Activated naive CD8-positive, alpha-beta T cell (primary cell): ENCODE measurements around the gene CALU.
A peak's percentile ranks its signal among the peaks of the same experiment; 100 is the strongest.

Experiments used
- H3K27ac Mint-ChIP-seq: one replicate; pipeline ENCODE4 v1.8.0; 2021; ENCODE audit warnings: mixed read lengths
- H3K27me3 Mint-ChIP-seq: one replicate; pipeline ENCODE4 v1.8.0; 2021; ENCODE audit warnings: mixed read lengths
- H3K36me3 Mint-ChIP-seq: one replicate; pipeline ENCODE4 v1.8.0; 2021; ENCODE audit warnings: mixed read lengths
- H3K4me1 Mint-ChIP-seq: one replicate; pipeline ENCODE4 v1.8.0; 2021; ENCODE audit warnings: low read depth, mixed read lengths
- H3K4me3 Mint-ChIP-seq: one replicate; pipeline ENCODE4 v1.8.0; 2021; ENCODE audit warnings: mild to moderate bottlenecking, mixed read lengths
- H3K9me3 Mint-ChIP-seq: one replicate; pipeline ENCODE4 v1.8.0; 2021; ENCODE audit warnings: low read depth, mixed read lengths

Gene CALU

DNA sequence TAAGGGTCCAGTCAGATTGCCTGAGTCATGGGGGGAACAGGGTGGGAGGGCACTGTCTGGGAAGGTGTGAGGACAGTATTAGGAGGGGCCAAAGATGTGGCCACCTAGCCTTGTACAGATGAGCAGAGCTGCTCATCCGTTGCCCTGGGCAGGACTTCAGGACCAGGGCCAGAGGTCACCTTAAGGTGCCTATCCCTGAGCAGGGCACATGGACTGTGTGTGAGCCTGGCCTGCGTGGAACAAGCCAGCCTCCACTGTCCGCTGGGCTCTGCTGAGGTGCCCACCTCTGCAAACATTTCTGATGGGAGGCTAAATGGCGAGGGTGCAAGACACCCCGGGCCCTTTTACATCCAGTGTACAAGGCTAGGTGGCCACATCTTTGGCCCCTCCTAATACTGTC lies 39.8 kb downstream of the CALU start:
- H3K9me3 Mint-ChIP-seq, result peaks cover 6% of the 10 kb centered on the region
- H3K27ac Mint-ChIP-seq, result no peak overlapping the region
- peaks cover 8% of the 10 kb centered on the region for H3K36me3 Mint-ChIP-seq
- no peak overlapping the region for H3K4me3 Mint-ChIP-seq
- H3K27me3 Mint-ChIP-seq, result peaks cover 2% of the 10 kb centered on the region
- H3K4me1 Mint-ChIP-seq, result peaks cover 12% of the 10 kb centered on the region

DNA sequence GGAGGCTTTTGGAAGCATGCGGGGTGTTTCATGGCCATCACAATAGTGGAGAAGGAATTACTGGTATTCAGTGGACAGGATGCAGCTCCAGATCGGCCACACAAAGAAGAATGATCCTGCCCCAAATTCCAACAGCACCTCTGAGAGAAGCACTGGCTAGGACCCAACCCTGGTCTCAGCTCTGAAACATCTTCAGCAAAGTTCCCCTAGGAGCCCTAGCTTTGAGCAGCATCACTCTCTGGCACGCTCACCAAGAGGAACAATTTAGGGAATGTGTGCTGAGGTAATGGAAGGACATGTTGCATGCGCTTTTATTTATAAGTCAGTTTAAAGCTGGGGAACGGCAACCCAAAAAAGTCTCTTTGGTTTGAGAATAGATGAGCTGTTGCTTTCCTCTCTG lies 42.0 kb downstream of the CALU start:
- Mint-ChIP-seq H3K9me3 (peaks cover 6% of the 10 kb centered on the region), H3K27me3 (peaks cover 2% of the 10 kb centered on the region), H3K36me3 (peaks cover 3% of the 10 kb centered on the region), H3K4me1 (peaks cover 12% of the 10 kb centered on the region), H3K27ac (no peak overlapping the region), H3K4me3 (no peak overlapping the region)

DNA sequence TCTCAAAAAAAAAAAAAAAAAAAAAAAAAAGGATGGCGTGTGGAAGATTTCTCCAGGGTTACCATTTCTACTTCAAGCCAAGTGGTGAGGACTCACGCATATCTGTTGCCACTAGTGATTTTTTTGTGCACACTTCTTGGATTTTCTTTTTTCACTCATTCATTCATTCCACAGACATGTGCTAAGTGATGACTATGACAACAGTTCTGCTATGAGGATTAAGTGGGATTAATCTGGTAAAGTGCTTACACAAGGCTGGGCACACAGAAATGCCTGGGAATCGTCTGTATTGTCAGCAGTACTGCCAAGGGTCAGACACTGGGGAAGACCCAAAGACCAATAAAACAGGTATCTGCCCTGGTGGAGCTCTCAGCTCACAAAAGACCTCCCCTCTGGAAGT lies 42.7 kb downstream of the CALU start:
- H3K4me3 Mint-ChIP-seq, result no peak overlapping the region
- peaks cover 6% of the 10 kb centered on the region for H3K9me3 Mint-ChIP-seq
- H3K27me3 Mint-ChIP-seq, result peaks cover 2% of the 10 kb centered on the region

DNA sequence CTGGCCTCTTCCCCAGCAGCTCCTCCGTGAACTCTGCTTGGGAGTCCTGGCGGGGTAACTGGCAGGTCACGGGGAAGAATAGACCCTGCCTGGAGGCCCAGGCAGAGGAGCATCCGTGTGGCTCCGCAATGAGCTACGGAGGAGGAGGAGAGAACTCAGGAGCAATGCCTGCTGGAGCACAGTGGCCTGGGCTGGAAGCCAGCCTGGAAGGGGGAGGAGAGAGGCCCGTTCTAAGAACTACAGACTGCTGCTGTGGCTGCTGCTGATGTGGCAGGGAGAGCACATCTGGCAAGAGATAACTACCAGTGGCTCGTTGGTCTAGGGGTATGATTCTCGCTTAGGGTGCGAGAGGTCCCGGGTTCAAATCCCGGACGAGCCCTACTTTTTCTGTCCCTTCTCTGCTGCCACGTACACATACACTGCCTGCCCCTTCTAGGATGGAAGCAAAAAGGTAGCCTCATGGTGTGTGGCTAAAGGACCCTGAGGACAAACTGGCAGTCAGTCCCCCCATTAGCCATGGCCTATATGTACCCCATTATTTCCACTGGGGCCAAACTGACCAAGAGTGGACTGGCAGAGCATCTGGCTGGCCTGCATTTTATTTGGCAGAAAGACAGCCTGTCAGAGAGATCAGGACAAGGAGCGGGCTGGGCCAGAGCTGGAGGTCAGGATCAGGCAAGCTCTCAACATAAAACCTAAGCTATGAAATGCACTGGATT lies 44.1 kb downstream of the CALU start:
- Mint-ChIP-seq H3K27me3 (no peaks in the 10 kb centered on the region), H3K9me3 (no peaks in the 10 kb centered on the region), H3K4me1 (no peaks in the 10 kb centered on the region), H3K36me3 (no peaks in the 10 kb centered on the region), H3K27ac (no peak overlapping the region), H3K4me3 (no peak overlapping the region)

More for the DNA sequence above, 42.7 kb downstream of the CALU start:
- H3K36me3 Mint-ChIP-seq, result peaks cover 3% of the 10 kb centered on the region
- no peak overlapping the region for H3K27ac Mint-ChIP-seq
- H3K4me1 Mint-ChIP-seq, result peaks cover 10% of the 10 kb centered on the region

DNA sequence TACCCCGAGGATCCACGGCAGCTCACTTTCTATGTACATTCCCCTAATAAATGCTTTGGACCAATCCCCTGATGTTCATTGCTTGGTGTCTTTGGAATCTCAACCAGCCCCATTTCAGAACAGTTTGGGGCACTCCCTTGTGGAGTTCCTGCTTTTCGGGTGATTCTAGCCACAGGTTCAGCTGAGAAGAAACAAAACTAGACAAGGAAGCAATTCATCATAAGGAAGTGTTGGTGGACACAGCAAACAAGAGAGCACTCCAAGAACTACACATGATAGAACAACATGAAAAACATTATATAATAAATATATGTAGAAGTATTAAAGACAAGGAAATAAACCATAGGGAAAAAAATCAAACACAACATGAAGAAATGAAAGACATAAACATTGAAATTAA lies 46.6 kb downstream of the CALU start:
- Mint-ChIP-seq H3K9me3 (no peaks in the 10 kb centered on the region), H3K4me3 (no peak overlapping the region), H3K36me3 (no peaks in the 10 kb centered on the region), H3K4me1 (peaks cover 5% of the 10 kb centered on the region), H3K27ac (no peak overlapping the region), H3K27me3 (no peaks in the 10 kb centered on the region)

DNA sequence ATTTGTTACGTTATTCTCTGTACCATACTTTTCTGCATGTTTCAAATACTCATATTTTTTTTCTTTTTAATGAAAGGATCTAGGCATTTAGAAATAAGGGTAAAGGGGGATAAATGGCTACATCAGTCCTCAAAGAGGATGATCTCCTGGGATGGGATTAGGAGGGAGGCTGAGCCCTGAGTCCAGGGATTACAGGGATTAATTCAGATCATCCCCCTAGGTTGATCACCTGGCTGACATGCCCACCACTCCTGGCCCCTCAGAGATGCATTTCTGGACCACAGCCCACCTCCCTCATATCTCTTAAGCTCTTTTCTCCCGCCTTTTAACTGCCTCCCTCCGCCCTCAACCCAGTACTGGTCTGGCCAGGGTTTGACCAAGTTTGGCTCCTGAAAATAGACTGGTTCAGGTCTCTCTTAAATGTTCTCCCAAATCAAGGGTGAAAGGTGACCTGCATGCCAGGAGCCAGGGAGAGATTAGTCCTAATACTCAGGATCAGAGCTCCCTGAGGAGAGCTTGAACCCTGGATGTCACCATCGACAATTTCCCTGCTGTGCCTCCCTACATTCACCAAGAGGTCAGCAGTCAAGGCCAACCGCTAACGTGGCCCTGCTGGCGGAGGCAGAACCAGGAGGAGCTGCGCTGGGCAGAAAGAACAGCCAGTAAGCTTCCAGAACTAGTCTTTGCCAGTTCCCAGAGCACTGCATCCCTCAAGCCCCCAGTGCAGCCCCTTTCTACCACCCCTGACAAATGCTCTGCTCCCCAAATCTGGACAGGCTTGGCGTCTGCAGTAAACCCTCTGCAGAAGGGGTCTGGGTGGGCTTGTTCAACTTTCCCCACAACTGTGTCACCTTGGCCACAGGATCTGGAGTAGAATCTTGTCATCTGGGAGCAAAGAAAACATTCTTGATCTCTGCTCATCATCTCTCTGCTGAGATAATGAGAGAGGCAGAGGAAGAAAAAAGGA lies 49.6 kb downstream of the CALU start:
- peaks cover 5% of the 10 kb centered on the region for H3K4me1 Mint-ChIP-seq
- peak overlapping the region; percentile 88 for H3K4me3 Mint-ChIP-seq
- no peaks in the 10 kb centered on the region for H3K36me3 Mint-ChIP-seq
- H3K27ac Mint-ChIP-seq, result no peak overlapping the region
- no peaks in the 10 kb centered on the region for H3K27me3 Mint-ChIP-seq
- no peaks in the 10 kb centered on the region for H3K9me3 Mint-ChIP-seq

DNA sequence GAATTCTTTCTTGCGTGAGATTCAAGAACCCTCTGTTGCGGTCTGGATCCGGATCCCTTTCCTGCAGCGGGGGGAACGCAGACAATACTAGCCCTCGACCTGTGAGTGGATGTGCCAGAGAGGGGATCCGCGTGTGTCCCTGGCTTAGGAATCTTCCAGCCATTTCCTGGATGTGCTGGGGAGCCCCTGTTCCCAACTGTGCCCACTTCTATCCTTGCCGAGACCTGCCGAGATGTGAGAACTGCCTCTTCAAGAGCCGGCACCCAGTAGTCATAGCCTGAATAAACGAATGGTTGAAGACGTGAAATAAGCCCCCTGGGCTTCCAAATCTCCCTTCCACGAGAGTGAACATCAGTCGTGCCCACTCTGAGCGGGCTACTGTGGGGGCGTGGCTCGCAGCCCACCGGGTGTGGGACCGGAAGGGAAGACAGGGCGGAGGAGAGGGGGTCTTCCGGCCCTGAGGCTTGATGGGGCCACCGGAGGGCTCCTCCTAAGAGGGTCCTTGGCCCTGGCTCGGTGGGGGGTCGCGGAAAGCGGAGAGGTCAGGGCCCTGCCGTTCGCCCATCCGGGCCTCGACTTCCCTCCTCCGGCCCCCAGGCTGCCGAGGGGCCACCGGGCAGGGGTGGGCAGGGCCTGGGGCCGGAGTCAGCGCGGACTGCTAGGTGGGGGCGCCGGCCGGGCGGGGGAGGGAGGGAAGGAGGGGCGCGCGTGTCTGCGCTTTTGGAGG lies 51.3 kb downstream of the CALU start:
- H3K4me1 Mint-ChIP-seq, result peaks cover 5% of the 10 kb centered on the region
- no peaks in the 10 kb centered on the region for H3K36me3 Mint-ChIP-seq
- H3K4me3 Mint-ChIP-seq, result peak overlapping the region; percentile 88
- H3K27me3 Mint-ChIP-seq, result no peaks in the 10 kb centered on the region
- H3K9me3 Mint-ChIP-seq, result no peaks in the 10 kb centered on the region
- H3K27ac Mint-ChIP-seq, result peak overlapping the region; percentile 46

DNA sequence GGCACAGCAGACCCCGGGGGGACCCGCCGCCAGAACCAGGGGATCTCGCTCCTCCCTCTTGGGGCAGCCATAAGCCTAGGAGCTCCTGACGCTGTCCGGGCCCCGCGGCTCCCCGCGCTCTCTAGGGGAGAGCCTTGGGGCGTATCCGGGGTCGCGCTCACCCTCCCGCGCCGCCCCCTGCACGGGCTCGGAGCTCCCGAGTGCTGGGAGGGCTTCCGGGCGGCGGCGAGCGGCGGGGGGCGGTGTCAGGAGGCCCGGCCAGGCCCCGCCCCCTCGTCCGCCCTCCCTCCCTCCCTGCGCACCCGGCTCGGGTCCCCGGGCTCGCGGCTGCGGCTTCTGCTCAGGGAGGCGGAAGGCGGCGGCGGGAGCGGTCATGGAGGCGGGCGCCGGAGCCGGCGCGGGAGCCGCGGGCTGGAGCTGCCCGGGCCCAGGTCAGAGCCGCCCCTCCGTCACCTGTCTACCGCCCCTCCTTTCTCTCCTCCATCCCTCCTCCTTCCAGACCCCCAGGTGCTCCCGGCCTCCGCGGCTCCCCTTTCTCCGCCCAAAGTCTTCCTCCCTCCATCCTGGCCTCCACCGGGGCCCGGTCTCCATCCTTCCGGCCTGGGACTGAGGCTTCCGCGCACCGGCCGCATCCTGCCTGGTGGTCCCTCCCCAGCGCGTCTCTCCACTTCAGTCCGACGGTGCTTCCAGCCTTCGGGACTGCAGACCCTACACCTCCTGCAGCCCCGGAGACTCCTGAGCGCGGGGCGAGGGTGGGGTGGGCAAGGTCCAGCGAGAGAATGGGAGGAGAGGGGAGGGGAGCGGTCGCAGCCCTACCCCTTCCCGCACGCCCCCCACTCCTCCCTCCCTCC lies 52.2 kb downstream of the CALU start, which contains the start of gene CCDC136:
CCDC136 (plus strand) TSS at position 848 of the 851 bp plus-strand sequence. CDS start 444 bp downstream, outside the sequence.
- no peak within 1 kb of the TSS for H3K27ac Mint-ChIP-seq
- H3K4me3 Mint-ChIP-seq, result peak within 1 kb of the TSS; percentile 87
- H3K36me3 Mint-ChIP-seq, result no peaks in the 10 kb centered on the region
- H3K9me3 Mint-ChIP-seq, result no peaks in the 10 kb centered on the region
- H3K4me1 Mint-ChIP-seq, result peaks cover 5% of the 10 kb centered on the region
- H3K27me3 Mint-ChIP-seq, result no peaks in the 10 kb centered on the region

DNA sequence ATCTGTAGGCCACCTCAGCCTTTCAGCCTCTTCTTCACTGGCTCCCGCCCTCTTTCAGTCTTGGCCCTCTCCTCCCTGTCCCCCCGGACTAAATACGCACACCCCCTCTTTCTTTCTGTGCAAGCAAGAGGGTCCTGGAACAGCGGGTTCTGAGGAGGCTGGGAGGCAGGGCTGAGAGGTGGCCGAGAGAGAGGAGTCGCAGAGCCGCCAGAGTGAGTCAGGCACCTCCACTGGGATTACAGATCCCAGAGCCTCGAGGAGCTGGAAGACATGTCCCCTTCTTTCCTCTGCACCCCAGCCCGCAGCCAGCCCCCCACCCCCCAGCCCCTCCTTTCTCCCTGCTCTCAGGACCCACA lies 52.8 kb downstream of the CALU start:
- Mint-ChIP-seq H3K4me3 (peak overlapping the region; percentile 87), H3K36me3 (peaks cover under 1% of the 10 kb centered on the region), H3K27ac (no peak overlapping the region), H3K4me1 (peaks cover 5% of the 10 kb centered on the region), H3K27me3 (no peaks in the 10 kb centered on the region), H3K9me3 (no peaks in the 10 kb centered on the region)

DNA sequence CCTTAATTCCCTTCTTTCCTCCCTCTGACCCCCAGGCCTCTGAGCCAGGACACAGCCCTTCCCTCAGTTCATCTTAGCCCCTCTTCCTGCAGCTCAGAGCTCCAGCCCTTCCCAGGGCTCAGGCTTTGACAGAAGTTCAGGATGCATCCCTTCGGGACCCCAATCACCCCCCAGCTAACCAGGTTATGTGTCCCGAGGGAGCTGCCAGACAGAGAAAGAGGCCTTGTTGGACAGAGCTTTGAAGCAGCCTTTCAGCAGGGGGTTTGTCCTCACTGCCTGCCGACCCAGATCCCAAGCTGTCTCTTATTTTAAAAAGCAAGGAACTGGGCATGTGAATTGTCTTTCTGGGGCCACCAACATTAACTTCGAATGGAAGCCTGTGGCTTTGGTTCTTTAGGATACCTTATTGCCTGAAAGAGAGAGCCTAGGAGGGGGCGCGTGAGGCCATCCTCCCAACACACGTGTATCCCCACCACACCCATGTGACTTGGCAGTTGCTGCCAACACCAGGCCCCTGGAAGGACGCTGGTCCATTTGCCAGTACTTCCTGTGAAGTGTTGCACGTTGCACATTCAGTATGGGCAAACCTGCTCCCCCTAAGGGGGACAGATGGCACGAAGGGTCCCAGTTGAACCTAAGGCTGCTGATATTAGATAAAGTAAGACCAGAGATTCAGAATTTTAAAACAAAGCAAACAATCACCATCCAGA lies 53.5 kb downstream of the CALU start:
- peaks cover 5% of the 10 kb centered on the region for H3K4me1 Mint-ChIP-seq
- peaks cover 6% of the 10 kb centered on the region for H3K36me3 Mint-ChIP-seq
- no peaks in the 10 kb centered on the region for H3K9me3 Mint-ChIP-seq
- peak overlapping the region; percentile 67 for H3K4me3 Mint-ChIP-seq
- no peaks in the 10 kb centered on the region for H3K27me3 Mint-ChIP-seq
- H3K27ac Mint-ChIP-seq, result no peak overlapping the region

DNA sequence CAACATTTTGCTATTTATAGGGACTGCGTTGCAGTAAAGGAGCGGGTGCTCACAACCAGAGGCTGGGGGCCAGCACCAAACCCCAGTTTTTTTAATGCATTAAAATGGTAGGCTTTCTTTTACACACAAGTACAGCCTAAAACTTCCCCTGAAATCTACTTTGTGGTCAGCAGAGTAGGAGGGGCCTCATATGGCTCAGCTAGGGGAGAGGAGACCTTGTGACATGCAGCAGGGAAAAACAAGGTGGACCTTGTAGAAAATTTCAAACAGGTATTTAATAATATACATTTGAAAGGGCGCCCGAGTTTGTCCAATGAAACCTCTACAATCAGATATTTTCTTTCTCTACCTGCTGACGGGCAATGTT lies 54.0 kb downstream of the CALU start:
- H3K9me3 Mint-ChIP-seq, result no peaks in the 10 kb centered on the region
- H3K27ac Mint-ChIP-seq, result no peak overlapping the region
- no peaks in the 10 kb centered on the region for H3K27me3 Mint-ChIP-seq
- H3K36me3 Mint-ChIP-seq, result peaks cover 6% of the 10 kb centered on the region
- H3K4me1 Mint-ChIP-seq, result peaks cover 5% of the 10 kb centered on the region
- no peak overlapping the region for H3K4me3 Mint-ChIP-seq

DNA sequence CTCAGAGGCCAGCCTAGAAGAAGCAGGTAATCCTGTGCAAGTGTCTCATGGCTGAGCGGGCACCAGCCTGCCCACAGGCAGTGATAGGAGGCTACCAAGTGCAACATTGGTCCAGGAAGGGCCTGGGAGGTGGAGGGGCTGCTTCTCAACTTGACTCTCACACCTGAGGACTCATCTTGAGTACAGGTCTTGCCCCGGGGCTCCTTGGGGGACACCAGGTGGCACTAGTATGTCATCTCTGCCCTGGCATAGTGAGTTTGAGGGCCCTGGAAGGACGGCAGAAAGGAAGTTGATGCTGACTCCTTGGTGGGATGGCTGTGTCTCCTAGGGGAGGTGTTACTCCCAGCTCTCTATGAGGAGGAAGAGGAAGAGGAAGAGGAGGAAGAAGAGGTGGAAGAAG lies 54.9 kb downstream of the CALU start:
- no peaks in the 10 kb centered on the region for H3K9me3 Mint-ChIP-seq
- peaks cover 6% of the 10 kb centered on the region for H3K36me3 Mint-ChIP-seq
- H3K27ac Mint-ChIP-seq, result no peak overlapping the region
- H3K27me3 Mint-ChIP-seq, result no peaks in the 10 kb centered on the region
- H3K4me1 Mint-ChIP-seq, result peaks cover 5% of the 10 kb centered on the region
- H3K4me3 Mint-ChIP-seq, result no peak overlapping the region

DNA sequence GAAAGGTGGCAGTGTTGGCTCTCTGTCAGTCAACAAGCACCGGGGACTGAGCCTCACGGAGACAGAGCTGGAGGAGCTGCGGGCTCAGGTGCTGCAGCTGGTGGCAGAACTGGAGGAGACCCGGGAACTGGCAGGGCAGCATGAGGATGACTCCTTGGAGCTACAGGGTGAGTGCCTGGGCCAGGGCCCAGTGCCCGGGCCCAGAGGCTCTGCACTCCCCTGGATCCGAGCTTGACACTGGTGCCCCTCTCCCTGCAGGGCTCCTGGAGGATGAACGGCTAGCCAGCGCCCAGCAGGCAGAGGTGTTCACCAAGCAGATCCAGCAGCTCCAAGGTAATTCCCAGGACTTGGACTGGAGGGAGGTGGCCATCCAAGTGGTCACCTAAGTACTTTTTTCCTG lies 55.3 kb downstream of the CALU start:
- H3K4me3 Mint-ChIP-seq, result no peak overlapping the region
- H3K27me3 Mint-ChIP-seq, result no peaks in the 10 kb centered on the region
- H3K4me1 Mint-ChIP-seq, result peaks cover 5% of the 10 kb centered on the region
- H3K36me3 Mint-ChIP-seq, result peaks cover 6% of the 10 kb centered on the region
- no peak overlapping the region for H3K27ac Mint-ChIP-seq
- H3K9me3 Mint-ChIP-seq, result no peaks in the 10 kb centered on the region

DNA sequence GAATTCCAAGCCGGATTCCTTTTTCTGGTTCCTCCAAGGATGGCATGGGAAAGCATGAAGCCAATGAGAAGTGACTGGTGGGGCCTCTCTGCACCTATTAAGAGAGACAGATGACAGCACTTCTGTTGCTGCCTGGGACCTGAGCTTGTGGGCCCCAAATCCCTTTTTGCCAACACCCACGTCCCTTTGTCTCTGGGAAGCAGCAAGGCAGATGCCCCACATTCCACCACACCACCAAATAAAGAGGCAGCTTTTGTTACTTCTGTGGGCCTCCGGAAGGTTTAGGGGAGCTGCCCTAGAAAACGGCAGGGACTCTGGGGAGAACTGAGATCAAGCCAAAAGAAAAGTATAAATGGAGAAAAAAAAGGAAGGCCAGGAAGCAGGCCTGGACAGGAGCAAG lies 56.0 kb downstream of the CALU start:
- no peak overlapping the region for H3K4me3 Mint-ChIP-seq
- H3K27me3 Mint-ChIP-seq, result no peaks in the 10 kb centered on the region
- H3K27ac Mint-ChIP-seq, result no peak overlapping the region
- H3K36me3 Mint-ChIP-seq, result peaks cover 6% of the 10 kb centered on the region
- H3K4me1 Mint-ChIP-seq, result peaks cover 4% of the 10 kb centered on the region
- no peaks in the 10 kb centered on the region for H3K9me3 Mint-ChIP-seq
